ENCODE data around the gene ABCA13. TPM values are rescaled to one million over a fixed set of nuclear protein-coding genes. Genes with fewer than 3 reads are reported as not detected.

ABCA13 gene
- total RNA-seq, 1 donor from 2014 or later: not detected

GRCh38 chr7:48512892-48513291 is 341.6 kb downstream of the ABCA13 start:
- H3K27me3 Mint-ChIP-seq (ENCODE audit: insufficient read depth, low read depth): peaks cover 4% of the 10 kb centered on the region
- Histone ChIP-seq H3F3A (ENCODE audit: low read depth) (no peaks in the 10 kb centered on the region), H3K36me3 (no peaks in the 10 kb centered on the region), H3K9ac (no peak overlapping the region), H3K4me2 (no peak overlapping the region), H3K4me3 (no peak overlapping the region), H3K4me1 (peaks cover 13% of the 10 kb centered on the region), H3K27me3 (no peaks in the 10 kb centered on the region), H3K9me3 (ENCODE audit: low read depth) (no peaks in the 10 kb centered on the region), H4K20me1 (ENCODE audit: low read depth) (no peaks in the 10 kb centered on the region), H3K27ac (no peak overlapping the region), H3K79me2 (ENCODE audit: low read depth) (no peaks in the 10 kb centered on the region), H2AFZ (replicated peaks) (peak overlapping the region; percentile 63)
- H3K36me3 Mint-ChIP-seq: no peaks in the 10 kb centered on the region
- DNase-seq (ENCODE audit: low spot score): peak; percentile 29
- peaks cover 29% of the 10 kb centered on the region for H3K4me1 Mint-ChIP-seq
- H3K27ac Mint-ChIP-seq: no peak overlapping the region
- H3K9me3 Mint-ChIP-seq: peaks cover 7% of the 10 kb centered on the region
- TF ChIP-seq CTCF (IDR thresholded peaks at IDR 0.05) (no peak), EZH2 (IDR thresholded peaks at IDR 0.05) (no peak), EZH2phosphoT487 (IDR thresholded peaks at IDR 0.05) (no peak)
- H3K4me3 Mint-ChIP-seq: no peak overlapping the region

GRCh38 chr7:48515171-48515570 is 343.9 kb downstream of the ABCA13 start:
- Histone ChIP-seq H3K4me3 (no peak overlapping the region), H3F3A (ENCODE audit: low read depth) (no peaks in the 10 kb centered on the region), H3K27me3 (no peaks in the 10 kb centered on the region), H2AFZ (replicated peaks) (no peak overlapping the region), H4K20me1 (ENCODE audit: low read depth) (no peaks in the 10 kb centered on the region), H3K79me2 (ENCODE audit: low read depth) (no peaks in the 10 kb centered on the region), H3K9me3 (ENCODE audit: low read depth) (no peaks in the 10 kb centered on the region), H3K4me2 (no peak overlapping the region), H3K27ac (no peak overlapping the region), H3K36me3 (no peaks in the 10 kb centered on the region), H3K4me1 (peaks cover 18% of the 10 kb centered on the region), H3K9ac (no peak overlapping the region)
- no peak for DNase-seq (ENCODE audit: low spot score)
- TF ChIP-seq EZH2phosphoT487 (IDR thresholded peaks at IDR 0.05) (no peak), EZH2 (IDR thresholded peaks at IDR 0.05) (no peak), CTCF (IDR thresholded peaks at IDR 0.05) (no peak)
- Mint-ChIP-seq H3K4me3 (no peak overlapping the region), H3K4me1 (peaks cover 32% of the 10 kb centered on the region), H3K9me3 (peaks cover 2% of the 10 kb centered on the region), H3K36me3 (no peaks in the 10 kb centered on the region), H3K27ac (no peak overlapping the region), H3K27me3 (ENCODE audit: insufficient read depth, low read depth) (peaks cover 4% of the 10 kb centered on the region)

GRCh38 chr7:48518092-48518491 is 346.8 kb downstream of the ABCA13 start:
- Mint-ChIP-seq H3K36me3 (no peaks in the 10 kb centered on the region), H3K27ac (no peak overlapping the region), H3K4me3 (no peak overlapping the region), H3K9me3 (peaks cover 2% of the 10 kb centered on the region), H3K27me3 (ENCODE audit: insufficient read depth, low read depth) (no peaks in the 10 kb centered on the region), H3K4me1 (peaks cover 13% of the 10 kb centered on the region)
- no peaks in the 10 kb centered on the region for H4K20me1 ChIP-seq (ENCODE audit: low read depth)
- peaks cover 13% of the 10 kb centered on the region for H3K4me1 ChIP-seq
- H3K9me3 ChIP-seq (ENCODE audit: low read depth): no peaks in the 10 kb centered on the region
- no peaks in the 10 kb centered on the region for H3F3A ChIP-seq (ENCODE audit: low read depth)
- H3K27me3 ChIP-seq: no peaks in the 10 kb centered on the region
- no peak overlapping the region for H2AFZ ChIP-seq (replicated peaks)
- no peak overlapping the region for H3K4me3 ChIP-seq
- DNase-seq (ENCODE audit: low spot score): no peak
- no peak for TF ChIP-seq CTCF (IDR thresholded peaks at IDR 0.05)
- no peak for TF ChIP-seq EZH2phosphoT487 (IDR thresholded peaks at IDR 0.05)
- no peak for TF ChIP-seq EZH2 (IDR thresholded peaks at IDR 0.05)
- no peak overlapping the region for H3K9ac ChIP-seq
- no peaks in the 10 kb centered on the region for H3K36me3 ChIP-seq
- H3K27ac ChIP-seq: no peak overlapping the region
- no peaks in the 10 kb centered on the region for H3K79me2 ChIP-seq (ENCODE audit: low read depth)
- H3K4me2 ChIP-seq: no peak overlapping the region

Data from neural progenitor cell (in vitro differentiated cells).